HepG2 (cell line): ENCODE measurements around the gene FTSJ1. TPM values are rescaled to one million over a fixed set of nuclear protein-coding genes. Genes with fewer than 3 reads are reported as not detected.

Experiments used
- ATF5 ChIP-seq: sonication (generic); formaldehyde crosslinking; IDR thresholded peaks from 2 replicates; pipeline ENCODE4 v1.4.0; 2020; ENCODE audit warnings: mild to moderate bottlenecking, low read depth, missing genetic modification reagents
- EP300 ChIP-seq, 3 experiments: sonication (generic) in 1 of 3; formaldehyde crosslinking in 1 of 3; IDR thresholded peaks; 2 replicates each; pipeline versions ENCODE4 v1.5.1 to v1.6.1; 2011 to 2020; ENCODE audit warnings: low read depth in 2 of 3, low read length in 2 of 3, borderline replicate concordance in 1 of 3, improper control_type of control experiment in 1 of 3, mild to moderate bottlenecking in 1 of 3, missing genetic modification reagents in 1 of 3, moderate library complexity in 1 of 3
- FLYWCH1 ChIP-seq: sonication (generic); formaldehyde crosslinking; IDR thresholded peaks from 2 replicates; pipeline ENCODE4 v1.8.1; 2023; ENCODE audit warnings: mild to moderate bottlenecking, missing genetic modification reagents
- FOSL2 ChIP-seq: sonication (generic); formaldehyde crosslinking; IDR thresholded peaks from 2 replicates; pipeline ENCODE4 v1.4.0; 2020; ENCODE audit warnings: missing genetic modification reagents
- IKZF5 ChIP-seq: IDR thresholded peaks from 2 replicates; pipeline ENCODE4 v1.6.1; 2018; ENCODE audit warnings: missing genetic modification reagents, mild to moderate bottlenecking, missing compliant biosample characterization
- KAT2B ChIP-seq: fragments of 150-350 bp; IDR thresholded peaks from 2 replicates; pipeline ENCODE4 v1.6.1; 2014; ENCODE audit warnings: low read depth, low read length, borderline replicate concordance
- KLF16 ChIP-seq, 2 experiments: sonication (generic) in 1 of 2; formaldehyde crosslinking in 1 of 2; IDR thresholded peaks; 2 replicates each; pipeline versions ENCODE4 v1.6.1 to v1.8.0; 2016 to 2023; ENCODE audit warnings: missing genetic modification reagents in 2 of 2, missing compliant biosample characterization in 1 of 2
- MED1 ChIP-seq: sonication (generic); formaldehyde crosslinking; IDR thresholded peaks from 2 replicates; pipeline ENCODE4 v1.4.0; 2020; ENCODE audit warnings: missing genetic modification reagents
- ZNF225 ChIP-seq: sonication (generic); formaldehyde crosslinking; IDR thresholded peaks from 2 replicates; pipeline ENCODE4 v1.4.0; 2020; ENCODE audit warnings: mild to moderate bottlenecking, missing genetic modification reagents
- ZNF574 ChIP-seq: sonication (generic); formaldehyde crosslinking; IDR thresholded peaks from 2 replicates; pipeline ENCODE4 v1.4.0; 2020; ENCODE audit warnings: missing genetic modification reagents
- polyA plus RNA-seq, 8 experiments: library from polyadenylated mRNA; depleted of rRNA in 3 of 8; stranded (reverse) in 7 of 8; unstranded in 1 of 8; fragments of >200 nt; fragmentation: Illumina TruSeq in 4 of 8; extraction: Trizol in 4 of 8; gene quantifications; 2 replicates each; pipeline versions ENCODE4 v1.2.1 to v1.2.3, GENCODE V29; 2011 to 2016; ENCODE audit warnings: low read depth in 4 of 8, missing spikeins in 1 of 8, mixed read lengths in 1 of 8; ENCODE audit not compliant: insufficient read depth in 1 of 8
- total RNA-seq, 5 experiments: library from RNA; depleted of rRNA; stranded (reverse); fragments of >200 nt; fragmentation: Illumina TruSeq; extraction: Trizol; gene quantifications; 2 replicates each; pipeline ENCODE4 v1.2.3, GENCODE V29; 2016; ENCODE audit warnings: low read depth in 1 of 5
- TF ChIP-seq, protein P1 (sequence below): IDR thresholded peaks from 2 replicates; pipeline ENCODE4 v1.6.1; 2012; ENCODE audit warnings: low read depth, low read length, improper control_type of control experiment
- TF ChIP-seq, protein P2 (sequence below): sonication (generic); formaldehyde crosslinking; IDR thresholded peaks from 2 replicates; pipeline ENCODE4 v1.5.0; 2020; ENCODE audit warnings: mild to moderate bottlenecking, missing genetic modification reagents
- TF ChIP-seq, protein P3 (sequence below): IDR thresholded peaks from 2 replicates; pipeline ENCODE4 v1.6.1; 2016; ENCODE audit warnings: low read depth
- TF ChIP-seq, protein P4 (sequence below): sonication (generic); formaldehyde crosslinking; conservative IDR thresholded peaks from 2 replicates; pipeline ENCODE4 v1.4.0; 2020; ENCODE audit warnings: missing genetic modification reagents

FTSJ1 gene
- total and polyA plus RNA-seq, 2 of the 13 experiments (the other 11 are each of a cell fraction or from before 2014, with no cell fraction given), result 30.3 to 37.9 TPM

DNA sequence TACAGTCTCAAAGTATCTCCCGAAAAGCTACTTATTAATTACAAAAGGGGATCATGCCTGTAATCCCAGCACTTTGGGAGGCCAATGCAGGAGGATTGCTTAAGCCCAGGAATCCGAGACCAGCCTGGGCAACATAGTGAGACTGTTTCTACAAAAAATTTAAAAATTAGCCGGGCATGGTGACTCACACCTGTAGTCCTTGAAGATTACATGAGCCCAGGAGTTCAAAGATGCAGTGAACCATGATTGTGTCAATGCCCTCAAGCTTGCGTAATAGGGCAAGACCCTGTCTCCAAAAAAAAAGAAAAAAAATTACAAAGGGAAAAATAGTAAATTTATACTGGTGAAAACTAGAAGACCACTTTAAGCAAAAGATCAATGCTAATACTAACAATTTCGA, 29.5 kb downstream of the FTSJ1 start (continued):
- TF ChIP-seq, protein P1, sequence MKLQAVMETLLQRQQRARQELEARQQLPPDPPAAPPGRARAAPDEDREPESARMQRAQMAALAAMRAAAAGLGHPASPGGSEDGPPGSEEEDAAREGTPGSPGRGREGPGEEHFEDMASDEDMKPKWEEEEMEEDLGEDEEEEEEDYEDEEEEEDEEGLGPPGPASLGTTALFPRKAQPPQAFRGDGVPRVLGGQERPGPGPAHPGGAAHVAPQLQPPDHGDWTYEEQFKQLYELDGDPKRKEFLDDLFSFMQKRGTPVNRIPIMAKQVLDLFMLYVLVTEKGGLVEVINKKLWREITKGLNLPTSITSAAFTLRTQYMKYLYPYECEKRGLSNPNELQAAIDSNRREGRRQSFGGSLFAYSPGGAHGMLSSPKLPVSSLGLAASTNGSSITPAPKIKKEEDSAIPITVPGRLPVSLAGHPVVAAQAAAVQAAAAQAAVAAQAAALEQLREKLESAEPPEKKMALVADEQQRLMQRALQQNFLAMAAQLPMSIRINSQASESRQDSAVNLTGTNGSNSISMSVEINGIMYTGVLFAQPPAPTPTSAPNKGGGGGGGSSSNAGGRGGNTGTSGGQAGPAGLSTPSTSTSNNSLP, result no peak
- TF ChIP-seq MED1 (CRISPR knock-in tag) (0 out of 2 replicates have a peak, but pooled peaks have one; percentile 30), FOSL2 (CRISPR knock-in tag) (peak; percentile 95), EP300 (IDR thresholded peaks at IDR 0.05; ENCODE audit: low read depth in 2 of 2, low read length in 2 of 2) (0 out of 4 replicates have a peak, but pooled peaks of 1 of the 2 experiments have one; percentile 40), EP300 (CRISPR knock-in tag; IDR thresholded peaks at IDR 0.05; ENCODE audit: borderline replicate concordance) (no peak), KAT2B (no peak), IKZF5 (CRISPR knock-in tag) (0 out of 2 replicates have a peak, but pooled peaks have one; percentile 18), ZNF225 (CRISPR knock-in tag) (no peak), FLYWCH1 (CRISPR knock-in tag) (no peak), ATF5 (no peak), ZNF574 (CRISPR knock-in tag) (no peak), KLF16 (CRISPR knock-in tag; IDR thresholded peaks at IDR 0.05) (no peak)
- TF ChIP-seq, protein P2, sequence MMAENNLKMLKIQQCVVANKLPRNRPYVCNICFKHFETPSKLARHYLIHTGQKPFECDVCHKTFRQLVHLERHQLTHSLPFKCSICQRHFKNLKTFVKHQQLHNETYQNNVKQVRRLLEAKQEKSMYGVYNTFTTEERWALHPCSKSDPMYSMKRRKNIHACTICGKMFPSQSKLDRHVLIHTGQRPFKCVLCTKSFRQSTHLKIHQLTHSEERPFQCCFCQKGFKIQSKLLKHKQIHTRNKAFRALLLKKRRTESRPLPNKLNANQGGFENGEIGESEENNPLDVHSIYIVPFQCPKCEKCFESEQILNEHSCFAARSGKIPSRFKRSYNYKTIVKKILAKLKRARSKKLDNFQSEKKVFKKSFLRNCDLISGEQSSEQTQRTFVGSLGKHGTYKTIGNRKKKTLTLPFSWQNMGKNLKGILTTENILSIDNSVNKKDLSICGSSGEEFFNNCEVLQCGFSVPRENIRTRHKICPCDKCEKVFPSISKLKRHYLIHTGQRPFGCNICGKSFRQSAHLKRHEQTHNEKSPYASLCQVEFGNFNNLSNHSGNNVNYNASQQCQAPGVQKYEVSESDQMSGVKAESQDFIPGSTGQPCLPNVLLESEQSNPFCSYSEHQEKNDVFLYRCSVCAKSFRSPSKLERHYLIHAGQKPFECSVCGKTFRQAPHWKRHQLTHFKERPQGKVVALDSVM (CRISPR knock-in tag), result peak; percentile 97
- TF ChIP-seq, protein P3, sequence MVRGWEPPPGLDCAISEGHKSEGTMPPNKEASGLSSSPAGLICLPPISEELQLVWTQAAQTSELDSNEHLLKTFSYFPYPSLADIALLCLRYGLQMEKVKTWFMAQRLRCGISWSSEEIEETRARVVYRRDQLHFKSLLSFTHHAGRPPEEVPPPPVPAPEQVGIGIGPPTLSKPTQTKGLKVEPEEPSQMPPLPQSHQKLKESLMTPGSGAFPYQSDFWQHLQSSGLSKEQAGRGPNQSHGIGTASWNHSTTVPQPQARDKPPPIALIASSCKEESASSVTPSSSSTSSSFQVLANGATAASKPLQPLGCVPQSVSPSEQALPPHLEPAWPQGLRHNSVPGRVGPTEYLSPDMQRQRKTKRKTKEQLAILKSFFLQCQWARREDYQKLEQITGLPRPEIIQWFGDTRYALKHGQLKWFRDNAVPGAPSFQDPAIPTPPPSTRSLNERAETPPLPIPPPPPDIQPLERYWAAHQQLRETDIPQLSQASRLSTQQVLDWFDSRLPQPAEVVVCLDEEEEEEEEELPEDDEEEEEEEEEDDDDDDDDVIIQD (CRISPR knock-in tag), result 0 out of 2 replicates have a peak, but pooled peaks have one; percentile 17
- TF ChIP-seq, protein P4, sequence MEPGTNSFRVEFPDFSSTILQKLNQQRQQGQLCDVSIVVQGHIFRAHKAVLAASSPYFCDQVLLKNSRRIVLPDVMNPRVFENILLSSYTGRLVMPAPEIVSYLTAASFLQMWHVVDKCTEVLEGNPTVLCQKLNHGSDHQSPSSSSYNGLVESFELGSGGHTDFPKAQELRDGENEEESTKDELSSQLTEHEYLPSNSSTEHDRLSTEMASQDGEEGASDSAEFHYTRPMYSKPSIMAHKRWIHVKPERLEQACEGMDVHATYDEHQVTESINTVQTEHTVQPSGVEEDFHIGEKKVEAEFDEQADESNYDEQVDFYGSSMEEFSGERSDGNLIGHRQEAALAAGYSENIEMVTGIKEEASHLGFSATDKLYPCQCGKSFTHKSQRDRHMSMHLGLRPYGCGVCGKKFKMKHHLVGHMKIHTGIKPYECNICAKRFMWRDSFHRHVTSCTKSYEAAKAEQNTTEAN, result no peak
